ENCODE data around the gene RRH.
"Not testable (repeated sequence)": the region's sequence is repeated elsewhere in the genome, so short reads cannot be mapped to it uniquely, and the experiment has no call there.

The RRH gene

DNA sequence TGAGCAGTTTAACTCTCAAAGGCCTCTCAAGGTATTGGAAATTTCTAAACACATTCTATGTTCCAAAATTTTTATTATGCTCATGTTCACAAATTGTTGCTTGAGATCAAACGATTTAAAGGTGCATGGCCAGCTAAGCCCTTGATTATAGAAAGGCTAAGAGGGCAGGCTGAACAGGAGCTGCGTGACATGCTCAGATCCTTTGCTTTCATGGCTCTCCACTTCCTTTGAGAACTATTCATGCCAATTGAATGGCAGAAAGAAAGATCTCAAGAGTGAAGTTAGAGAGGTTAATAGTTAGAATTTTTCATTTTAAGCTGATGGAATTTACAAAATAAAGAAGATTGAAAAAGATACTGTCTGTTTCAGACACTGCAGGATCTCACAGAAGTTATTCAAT, 20.7 kb downstream of the RRH start:
- no peak overlapping the region for H3K27ac ChIP-seq
- no peaks in the 10 kb centered on the region for H3K36me3 ChIP-seq (ENCODE audit: control insufficient read depth, insufficient read depth, low read length)
- no peak overlapping the region for H3K4me2 ChIP-seq (ENCODE audit: low read length)
- no peak overlapping the region for H2AFZ ChIP-seq
- no peaks in the 10 kb centered on the region for H3K27me3 ChIP-seq (ENCODE audit: control insufficient read depth, insufficient read depth, low read length)
- no peak overlapping the region for H3K9ac ChIP-seq
- no peak overlapping the region for H3K4me3 ChIP-seq (ENCODE audit: low read depth, low read length)
- H3K9me3 ChIP-seq (ENCODE audit: control insufficient read depth, low read length) = no peaks in the 10 kb centered on the region
- H3K79me2 ChIP-seq = no peaks in the 10 kb centered on the region
- H3K4me1 ChIP-seq = no peaks in the 10 kb centered on the region
- TF ChIP-seq, protein P1, sequence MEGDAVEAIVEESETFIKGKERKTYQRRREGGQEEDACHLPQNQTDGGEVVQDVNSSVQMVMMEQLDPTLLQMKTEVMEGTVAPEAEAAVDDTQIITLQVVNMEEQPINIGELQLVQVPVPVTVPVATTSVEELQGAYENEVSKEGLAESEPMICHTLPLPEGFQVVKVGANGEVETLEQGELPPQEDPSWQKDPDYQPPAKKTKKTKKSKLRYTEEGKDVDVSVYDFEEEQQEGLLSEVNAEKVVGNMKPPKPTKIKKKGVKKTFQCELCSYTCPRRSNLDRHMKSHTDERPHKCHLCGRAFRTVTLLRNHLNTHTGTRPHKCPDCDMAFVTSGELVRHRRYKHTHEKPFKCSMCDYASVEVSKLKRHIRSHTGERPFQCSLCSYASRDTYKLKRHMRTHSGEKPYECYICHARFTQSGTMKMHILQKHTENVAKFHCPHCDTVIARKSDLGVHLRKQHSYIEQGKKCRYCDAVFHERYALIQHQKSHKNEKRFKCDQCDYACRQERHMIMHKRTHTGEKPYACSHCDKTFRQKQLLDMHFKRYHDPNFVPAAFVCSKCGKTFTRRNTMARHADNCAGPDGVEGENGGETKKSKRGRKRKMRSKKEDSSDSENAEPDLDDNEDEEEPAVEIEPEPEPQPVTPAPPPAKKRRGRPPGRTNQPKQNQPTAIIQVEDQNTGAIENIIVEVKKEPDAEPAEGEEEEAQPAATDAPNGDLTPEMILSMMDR (IDR thresholded peaks at IDR 0.05) = no peak

DNA sequence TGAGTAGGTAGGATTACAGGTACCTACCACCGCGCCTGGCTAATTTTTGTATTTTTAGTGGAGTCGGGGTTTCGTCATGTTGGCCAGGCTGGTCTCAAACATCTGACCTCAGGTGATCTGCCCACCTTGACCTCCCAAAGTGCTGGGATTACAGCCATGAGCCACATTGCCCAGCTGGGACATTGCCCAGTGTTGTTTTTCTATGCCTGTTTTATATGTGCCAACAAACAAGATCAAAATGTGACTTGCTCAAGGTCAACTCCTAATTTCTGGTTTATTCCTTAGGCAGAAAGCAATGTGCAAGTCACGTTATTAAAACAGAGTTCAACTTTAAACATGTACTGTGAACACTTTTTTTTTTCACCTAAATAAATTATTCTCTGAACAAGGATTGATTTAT, 22.8 kb downstream of the RRH start:
- Histone ChIP-seq H3K27ac (no peak overlapping the region), H3K4me2 (ENCODE audit: low read length) (no peak overlapping the region), H3K79me2 (no peaks in the 10 kb centered on the region), H3K9ac (no peak overlapping the region), H3K4me1 (no peaks in the 10 kb centered on the region), H3K27me3 (ENCODE audit: control insufficient read depth, insufficient read depth, low read length) (no peaks in the 10 kb centered on the region), H3K9me3 (ENCODE audit: control insufficient read depth, low read length) (no peaks in the 10 kb centered on the region), H2AFZ (no peak overlapping the region), H3K36me3 (ENCODE audit: control insufficient read depth, insufficient read depth, low read length) (no peaks in the 10 kb centered on the region), H3K4me3 (ENCODE audit: low read depth, low read length) (no peak overlapping the region)
- TF ChIP-seq, protein P1 (IDR thresholded peaks at IDR 0.05) = no peak

DNA sequence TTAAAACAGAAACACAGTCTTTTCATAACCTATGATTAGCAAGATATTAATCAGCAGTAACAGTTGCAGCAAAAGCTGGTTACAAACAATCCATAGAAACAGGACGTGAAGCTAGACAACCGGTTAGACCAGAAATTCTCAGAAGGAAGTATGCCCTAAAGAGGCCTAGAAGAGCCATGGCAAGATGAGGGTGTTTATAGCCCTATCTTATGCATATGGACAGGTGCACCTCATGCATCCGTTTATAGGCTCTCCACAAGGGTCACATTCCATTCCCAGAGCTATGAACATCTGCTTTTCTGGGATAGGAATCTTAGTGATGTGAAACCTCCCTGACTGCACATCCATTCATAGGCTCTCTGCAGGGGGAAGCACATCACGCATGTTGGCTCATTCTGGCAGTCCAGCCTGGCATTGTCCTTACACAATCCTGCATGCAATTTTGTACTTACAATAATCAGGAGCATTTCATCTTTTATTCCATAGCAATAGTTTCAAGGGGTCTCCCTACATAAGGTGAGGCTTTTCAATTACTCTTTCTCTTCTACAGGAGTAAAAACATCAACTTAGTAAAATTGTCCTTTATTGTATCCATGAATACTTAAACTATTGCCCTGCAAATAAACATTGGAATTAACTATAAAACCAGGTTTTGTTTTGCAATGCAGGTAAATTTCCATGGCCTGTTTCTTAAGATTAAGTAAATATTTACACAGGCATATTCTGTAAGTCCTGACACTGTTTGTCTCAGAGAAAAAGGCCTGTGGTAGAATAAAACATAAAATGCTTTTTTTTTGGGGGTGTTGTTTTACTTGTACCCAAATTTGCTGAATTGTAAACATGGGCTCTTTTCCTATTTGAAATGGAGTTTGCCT, 31.9 kb downstream of the RRH start:
- not testable (repeated sequence) for H3K9ac ChIP-seq; H3K79me2 ChIP-seq; H2AFZ ChIP-seq; H3K9me3 ChIP-seq (ENCODE audit: control insufficient read depth, low read length); H3K36me3 ChIP-seq (ENCODE audit: control insufficient read depth, insufficient read depth, low read length); H3K27ac ChIP-seq; H3K4me2 ChIP-seq (ENCODE audit: low read length); H3K4me3 ChIP-seq (ENCODE audit: low read depth, low read length); H3K4me1 ChIP-seq; H3K27me3 ChIP-seq (ENCODE audit: control insufficient read depth, insufficient read depth, low read length)

DNA sequence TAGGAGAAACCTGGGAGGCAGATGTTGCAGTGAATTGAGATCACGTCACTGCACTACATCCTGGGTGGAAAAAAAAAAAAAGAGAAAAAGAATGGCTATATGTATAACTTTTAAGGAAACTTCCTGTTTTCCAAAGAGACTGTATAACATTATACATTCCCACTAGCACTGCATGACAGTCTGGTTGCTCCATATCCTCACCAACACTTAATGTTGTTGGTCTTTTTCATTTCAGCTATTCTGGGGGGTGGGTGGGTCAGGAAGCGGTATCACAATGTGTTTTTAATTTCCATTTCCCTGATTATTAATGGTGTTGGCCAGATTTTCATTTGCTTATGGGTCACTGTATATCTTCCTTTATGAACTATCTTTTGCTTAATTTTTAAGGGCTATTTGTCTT, 33.5 kb downstream of the RRH start:
- H2AFZ ChIP-seq = no peak overlapping the region
- no peaks in the 10 kb centered on the region for H3K4me1 ChIP-seq
- H3K4me2 ChIP-seq (ENCODE audit: low read length) = no peak overlapping the region
- H3K27ac ChIP-seq = no peak overlapping the region
- no peaks in the 10 kb centered on the region for H3K36me3 ChIP-seq (ENCODE audit: control insufficient read depth, insufficient read depth, low read length)
- H3K79me2 ChIP-seq = no peaks in the 10 kb centered on the region
- H3K27me3 ChIP-seq (ENCODE audit: control insufficient read depth, insufficient read depth, low read length) = no peaks in the 10 kb centered on the region
- no peak overlapping the region for H3K9ac ChIP-seq
- TF ChIP-seq, protein P1 (IDR thresholded peaks at IDR 0.05) = no peak
- no peaks in the 10 kb centered on the region for H3K9me3 ChIP-seq (ENCODE audit: control insufficient read depth, low read length)
- no peak overlapping the region for H3K4me3 ChIP-seq (ENCODE audit: low read depth, low read length)

DNA sequence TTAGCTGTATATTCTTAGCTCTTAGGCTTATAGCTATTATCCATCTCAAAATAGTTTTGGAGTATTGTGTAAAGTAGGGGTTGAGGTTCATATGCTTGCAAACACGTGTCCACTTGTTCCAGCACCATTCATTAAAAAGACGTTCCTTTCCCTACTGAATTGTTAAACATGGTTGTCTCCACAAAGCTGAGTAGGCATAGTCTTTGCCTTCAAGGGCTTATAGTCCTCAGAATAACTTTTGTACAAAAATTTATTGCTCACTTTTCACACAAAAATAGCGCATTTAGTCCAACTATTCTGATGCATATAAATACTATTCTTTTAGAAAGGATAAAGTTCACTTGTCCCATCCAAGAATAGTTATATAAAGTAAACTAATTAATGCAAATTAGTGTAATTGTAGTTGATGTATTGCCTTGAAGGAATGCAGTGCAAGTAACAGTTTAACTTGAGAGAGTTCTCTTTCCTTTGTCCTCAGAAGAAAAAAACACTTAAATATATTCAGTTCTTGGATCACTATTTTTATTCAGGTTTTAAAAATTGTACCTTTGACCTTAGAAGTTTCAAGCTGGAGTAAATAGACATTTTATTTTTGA, 34.2 kb downstream of the RRH start:
- no peak overlapping the region for H3K4me2 ChIP-seq (ENCODE audit: low read length)
- H3K4me3 ChIP-seq (ENCODE audit: low read depth, low read length) = no peak overlapping the region
- no peaks in the 10 kb centered on the region for H3K9me3 ChIP-seq (ENCODE audit: control insufficient read depth, low read length)
- H3K9ac ChIP-seq = no peak overlapping the region
- H3K27ac ChIP-seq = no peak overlapping the region
- TF ChIP-seq, protein P1 (IDR thresholded peaks at IDR 0.05) = no peak
- no peaks in the 10 kb centered on the region for H3K4me1 ChIP-seq
- no peaks in the 10 kb centered on the region for H3K36me3 ChIP-seq (ENCODE audit: control insufficient read depth, insufficient read depth, low read length)
- no peak overlapping the region for H2AFZ ChIP-seq
- no peaks in the 10 kb centered on the region for H3K79me2 ChIP-seq
- no peaks in the 10 kb centered on the region for H3K27me3 ChIP-seq (ENCODE audit: control insufficient read depth, insufficient read depth, low read length)
